ENCODE measurements around the gene PTCH1. TPM values are rescaled to one million over a fixed set of nuclear protein-coding genes. Genes with fewer than 3 reads are reported as not detected.

PTCH1 gene
- total and polyA plus RNA-seq, 4 donors = 3.1 to 31.1 (median 12.1) TPM

DNA sequence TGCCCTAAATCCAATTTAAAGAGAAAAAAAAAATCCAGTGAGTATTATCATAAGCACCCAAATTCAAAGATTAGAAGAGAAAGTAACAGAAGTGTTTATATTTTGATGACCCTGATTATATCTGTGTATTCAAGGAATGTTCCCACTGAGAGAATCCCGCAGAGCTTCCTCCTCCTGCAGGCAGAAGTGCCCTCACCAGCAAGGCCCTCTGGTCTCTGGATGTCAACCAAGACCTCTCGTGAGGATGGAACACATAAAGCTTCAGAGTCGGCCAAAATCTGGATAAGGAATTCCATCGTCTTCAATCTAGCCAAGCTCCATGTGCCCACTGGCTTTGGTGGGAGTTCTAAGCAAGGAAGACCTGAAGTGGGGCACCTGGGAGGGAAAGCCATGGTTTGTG is 18.1 kb downstream of the PTCH1 start:
- no peak for DNase-seq
- 59 to 80% methylated on average over 4 of the region's 4 CpGs for WGBS, 2 donors
- H3K9me3 ChIP-seq (ENCODE audit: control insufficient read depth in 4 of 4, insufficient read depth in 3 of 4, low read length in 3 of 4) = no peaks in the 10 kb centered on the region
- H3K27ac ChIP-seq (ENCODE audit: low read depth in 1 of 2, low read length in 1 of 2) = no peak overlapping the region
- H3K4me1 ChIP-seq (ENCODE audit: control insufficient read depth in 5 of 5, insufficient read depth in 5 of 5, low read length in 5 of 5) = peaks cover 7 to 97% (median 56%) of the 10 kb centered on the region in 5 donors
- H3K27me3 ChIP-seq (ENCODE audit: control insufficient read depth in 3 of 3, insufficient read depth in 3 of 3, low read length in 2 of 3) = no peaks in the 10 kb centered on the region
- peaks cover 0 to 49% (median 19%) of the 10 kb centered on the region in 4 donors for H3K36me3 ChIP-seq (ENCODE audit: control insufficient read depth in 4 of 4, insufficient read depth in 4 of 4, low read length in 4 of 4)
- H3K9ac ChIP-seq (ENCODE audit: insufficient read depth in 1 of 2, low read length in 2 of 2) = peak overlapping the region in 1 of 2 donors; percentile 34
- ATAC-seq (ENCODE audit: insufficient read depth, low FRiP score) = no peak
- H3K4me3 ChIP-seq = no peak overlapping the region
- TF ChIP-seq, protein P1, sequence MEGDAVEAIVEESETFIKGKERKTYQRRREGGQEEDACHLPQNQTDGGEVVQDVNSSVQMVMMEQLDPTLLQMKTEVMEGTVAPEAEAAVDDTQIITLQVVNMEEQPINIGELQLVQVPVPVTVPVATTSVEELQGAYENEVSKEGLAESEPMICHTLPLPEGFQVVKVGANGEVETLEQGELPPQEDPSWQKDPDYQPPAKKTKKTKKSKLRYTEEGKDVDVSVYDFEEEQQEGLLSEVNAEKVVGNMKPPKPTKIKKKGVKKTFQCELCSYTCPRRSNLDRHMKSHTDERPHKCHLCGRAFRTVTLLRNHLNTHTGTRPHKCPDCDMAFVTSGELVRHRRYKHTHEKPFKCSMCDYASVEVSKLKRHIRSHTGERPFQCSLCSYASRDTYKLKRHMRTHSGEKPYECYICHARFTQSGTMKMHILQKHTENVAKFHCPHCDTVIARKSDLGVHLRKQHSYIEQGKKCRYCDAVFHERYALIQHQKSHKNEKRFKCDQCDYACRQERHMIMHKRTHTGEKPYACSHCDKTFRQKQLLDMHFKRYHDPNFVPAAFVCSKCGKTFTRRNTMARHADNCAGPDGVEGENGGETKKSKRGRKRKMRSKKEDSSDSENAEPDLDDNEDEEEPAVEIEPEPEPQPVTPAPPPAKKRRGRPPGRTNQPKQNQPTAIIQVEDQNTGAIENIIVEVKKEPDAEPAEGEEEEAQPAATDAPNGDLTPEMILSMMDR (IDR thresholded peaks at IDR 0.05; ENCODE audit: control extremely low read depth, extremely low read depth) = no peak

DNA sequence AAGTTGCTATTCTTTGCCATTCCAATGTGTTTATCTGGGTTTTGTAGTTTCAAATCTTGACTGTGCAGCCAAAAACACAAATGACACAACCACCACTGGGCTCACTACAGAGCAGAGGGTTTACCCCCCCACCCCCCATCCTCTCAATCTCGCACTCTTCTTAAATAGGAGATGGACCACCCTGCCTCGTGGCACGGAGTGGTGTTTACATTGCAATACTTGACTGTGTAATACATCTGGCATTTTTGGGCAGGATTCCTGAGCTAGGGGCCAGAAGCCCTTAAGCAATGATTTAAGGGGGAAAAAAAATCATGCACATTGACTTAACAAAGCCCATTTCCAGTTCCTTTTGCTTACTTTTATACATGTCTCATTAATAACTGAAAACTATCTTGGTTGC is 19.0 kb downstream of the PTCH1 start:
- TF ChIP-seq, protein P1 (IDR thresholded peaks at IDR 0.05; ENCODE audit: control extremely low read depth, extremely low read depth) = no peak
- Histone ChIP-seq H3K4me3 (no peak overlapping the region), H3K4me1 (ENCODE audit: control insufficient read depth in 5 of 5, insufficient read depth in 5 of 5, low read length in 5 of 5) (peaks cover 7 to 93% (median 49%) of the 10 kb centered on the region in 5 donors), H3K9ac (ENCODE audit: insufficient read depth in 1 of 2, low read length in 2 of 2) (peak overlapping the region in 1 of 2 donors; percentile 48), H3K9me3 (ENCODE audit: control insufficient read depth in 4 of 4, insufficient read depth in 3 of 4, low read length in 3 of 4) (no peaks in the 10 kb centered on the region), H3K27ac (ENCODE audit: low read depth in 1 of 2, low read length in 1 of 2) (no peak overlapping the region), H3K36me3 (ENCODE audit: control insufficient read depth in 4 of 4, insufficient read depth in 4 of 4, low read length in 4 of 4) (peaks cover 0 to 48% (median 18%) of the 10 kb centered on the region in 4 donors), H3K27me3 (ENCODE audit: control insufficient read depth in 3 of 3, insufficient read depth in 3 of 3, low read length in 2 of 3) (no peaks in the 10 kb centered on the region)
- peak; percentile 90 to 99 (median 97) for DNase-seq
- 31 to 55% methylated on average over 3 of the region's 3 CpGs for WGBS, 2 donors
- ATAC-seq (ENCODE audit: insufficient read depth, low FRiP score) = no peak

DNA sequence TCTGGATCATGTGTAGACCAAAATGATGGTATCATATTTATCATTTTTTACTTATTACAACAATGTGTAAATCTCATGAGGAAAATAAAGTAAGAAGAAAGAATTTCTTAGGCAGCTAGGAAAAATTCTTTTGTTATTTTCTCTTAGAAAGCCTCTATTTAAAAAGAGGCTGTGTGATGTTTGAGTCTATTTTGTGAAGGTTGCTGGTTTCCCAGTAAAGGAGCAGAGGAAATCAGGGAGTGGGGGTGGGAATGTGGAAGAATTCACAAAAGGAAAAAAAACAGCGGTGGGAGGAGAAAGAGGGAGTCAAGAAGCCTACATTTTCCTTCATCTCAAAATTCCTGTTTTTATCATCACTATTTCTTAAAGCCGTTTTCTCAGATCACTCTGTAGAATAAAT is 20.1 kb downstream of the PTCH1 start:
- WGBS, 2 donors = 85 to 87% methylated on average over 2 of the region's 2 CpGs
- no peaks in the 10 kb centered on the region for H3K9me3 ChIP-seq (ENCODE audit: control insufficient read depth in 4 of 4, insufficient read depth in 3 of 4, low read length in 3 of 4)
- H3K4me1 ChIP-seq (ENCODE audit: control insufficient read depth in 5 of 5, insufficient read depth in 5 of 5, low read length in 5 of 5) = peaks cover 7 to 92% (median 39%) of the 10 kb centered on the region in 5 donors
- no peak overlapping the region for H3K9ac ChIP-seq (ENCODE audit: insufficient read depth in 1 of 2, low read length in 2 of 2)
- no peaks in the 10 kb centered on the region for H3K27me3 ChIP-seq (ENCODE audit: control insufficient read depth in 3 of 3, insufficient read depth in 3 of 3, low read length in 2 of 3)
- DNase-seq = peak in 1 of 3 donors; percentile 42
- no peak overlapping the region for H3K4me3 ChIP-seq
- no peak overlapping the region for H3K27ac ChIP-seq (ENCODE audit: low read depth in 1 of 2, low read length in 1 of 2)
- TF ChIP-seq, protein P1 (IDR thresholded peaks at IDR 0.05; ENCODE audit: control extremely low read depth, extremely low read depth) = no peak
- no peak for ATAC-seq (ENCODE audit: insufficient read depth, low FRiP score)
- peaks cover 0 to 40% (median 14%) of the 10 kb centered on the region in 4 donors for H3K36me3 ChIP-seq (ENCODE audit: control insufficient read depth in 4 of 4, insufficient read depth in 4 of 4, low read length in 4 of 4)

DNA sequence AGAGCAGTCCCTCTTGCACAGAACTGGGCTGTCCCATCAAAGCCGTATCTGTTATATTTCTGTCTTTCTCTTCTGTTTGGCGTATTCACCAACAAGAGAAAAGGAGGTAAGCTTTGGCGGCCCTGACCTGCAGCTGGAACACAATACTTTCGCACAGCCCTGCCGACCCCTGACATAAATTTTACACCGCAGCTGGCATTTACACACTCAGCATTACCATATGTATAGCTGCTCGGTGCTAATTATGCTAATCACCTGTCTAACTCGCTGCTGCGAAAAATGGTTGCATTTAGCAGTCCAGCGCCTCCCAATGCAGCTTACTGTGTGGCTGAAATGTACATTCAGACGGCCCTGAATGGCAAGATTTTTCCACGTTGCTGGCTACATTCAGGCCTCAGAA is 20.8 kb downstream of the PTCH1 start:
- Histone ChIP-seq H3K4me3 (no peak overlapping the region), H3K27me3 (ENCODE audit: control insufficient read depth in 3 of 3, insufficient read depth in 3 of 3, low read length in 2 of 3) (no peaks in the 10 kb centered on the region), H3K4me1 (ENCODE audit: control insufficient read depth in 5 of 5, insufficient read depth in 5 of 5, low read length in 5 of 5) (peaks cover 5 to 93% (median 39%) of the 10 kb centered on the region in 5 donors), H3K9ac (ENCODE audit: insufficient read depth in 1 of 2, low read length in 2 of 2) (no peak overlapping the region), H3K36me3 (ENCODE audit: control insufficient read depth in 4 of 4, insufficient read depth in 4 of 4, low read length in 4 of 4) (peaks cover 0 to 37% (median 14%) of the 10 kb centered on the region in 4 donors), H3K27ac (ENCODE audit: low read depth in 1 of 2, low read length in 1 of 2) (no peak overlapping the region), H3K9me3 (ENCODE audit: control insufficient read depth in 4 of 4, insufficient read depth in 3 of 4, low read length in 3 of 4) (no peaks in the 10 kb centered on the region)
- no peak for DNase-seq
- 87 to 95% methylated on average over 12 of the region's 12 CpGs for WGBS, 2 donors
- ATAC-seq (ENCODE audit: insufficient read depth, low FRiP score) = no peak
- TF ChIP-seq, protein P1 (IDR thresholded peaks at IDR 0.05; ENCODE audit: control extremely low read depth, extremely low read depth) = no peak
